ENCODE results near the gene SNRPA. TPM values are rescaled to one million over a fixed set of nuclear protein-coding genes. Genes with fewer than 3 reads are reported as not detected.

The SNRPA gene
- total RNA-seq, 1 donor from 2014 or later = 72.7 TPM

- Histone ChIP-seq H3K4me1 (peaks cover 8% of the 10 kb centered on the region), H3K9me3 (no peaks in the 10 kb centered on the region), H3K27ac (no peak overlapping the region), H3K27me3 (no peaks in the 10 kb centered on the region), H3K4me3 (no peak overlapping the region), H3K36me3 (peaks cover 0 to 98% of the 10 kb centered on the region in 2 donors)
- TF ChIP-seq POLR2AphosphoS5 (IDR thresholded peaks at IDR 0.05; ENCODE audit: insufficient read depth in 1 of 2, low read depth in 1 of 2) (peak in 1 of 2 donors; percentile 14), POLR2A (IDR thresholded peaks at IDR 0.05) (no peak), CTCF (IDR thresholded peaks at IDR 0.05) (no peak)
- intact Hi-C loops (cut with DNase I) = no loop called here
- no peak for DNase-seq (ENCODE audit: extremely low spot score in 2 of 2)
Observed at GRCh38 chr19:40733149-40733548, 17.9 kb upstream of the SNRPA start.

- TF ChIP-seq CTCF (IDR thresholded peaks at IDR 0.05) (no peak), POLR2AphosphoS5 (IDR thresholded peaks at IDR 0.05; ENCODE audit: insufficient read depth in 1 of 2, low read depth in 1 of 2) (no peak), POLR2A (IDR thresholded peaks at IDR 0.05) (no peak)
- Histone ChIP-seq H3K27me3 (no peaks in the 10 kb centered on the region), H3K36me3 (peaks cover 0 to 95% of the 10 kb centered on the region in 2 donors), H3K27ac (no peak overlapping the region), H3K9me3 (no peaks in the 10 kb centered on the region), H3K4me1 (peaks cover 19% of the 10 kb centered on the region), H3K4me3 (no peak overlapping the region)
- intact Hi-C loops (cut with DNase I) = no loop called here
- no peak for DNase-seq (ENCODE audit: extremely low spot score in 2 of 2)
Observed at GRCh38 chr19:40735013-40735771, 15.8 kb upstream of the SNRPA start.

GRCh38 chr19:40736661-40737060 is 14.3 kb upstream of the SNRPA start:
- DNase-seq (ENCODE audit: extremely low spot score in 2 of 2) = no peak
- TF ChIP-seq CTCF (IDR thresholded peaks at IDR 0.05) (no peak), POLR2AphosphoS5 (IDR thresholded peaks at IDR 0.05; ENCODE audit: insufficient read depth in 1 of 2, low read depth in 1 of 2) (no peak), POLR2A (IDR thresholded peaks at IDR 0.05) (no peak)
- Histone ChIP-seq H3K27ac (peak overlapping the region; percentile 33), H3K9me3 (no peaks in the 10 kb centered on the region), H3K4me3 (no peak overlapping the region), H3K27me3 (no peaks in the 10 kb centered on the region), H3K36me3 (peaks cover 0 to 83% of the 10 kb centered on the region in 2 donors), H3K4me1 (peaks cover 32% of the 10 kb centered on the region)
- intact Hi-C loops (cut with DNase I) = no loop called here

GRCh38 chr19:40737102-40737644 is 13.8 kb upstream of the SNRPA start:
- Histone ChIP-seq H3K4me1 (peaks cover 33% of the 10 kb centered on the region), H3K27me3 (no peaks in the 10 kb centered on the region), H3K9me3 (no peaks in the 10 kb centered on the region), H3K36me3 (peaks cover 0 to 80% of the 10 kb centered on the region in 2 donors), H3K4me3 (no peak overlapping the region), H3K27ac (peak overlapping the region; percentile 33)
- TF ChIP-seq POLR2A (IDR thresholded peaks at IDR 0.05) (no peak), POLR2AphosphoS5 (IDR thresholded peaks at IDR 0.05; ENCODE audit: insufficient read depth in 1 of 2, low read depth in 1 of 2) (peak in 1 of 2 donors; percentile 21), CTCF (IDR thresholded peaks at IDR 0.05) (no peak)
- no peak for DNase-seq (ENCODE audit: extremely low spot score in 2 of 2)
- intact Hi-C loops (cut with DNase I) = no loop called here
